Ishikawa (cell line): ENCODE measurements around the gene SMURF1.

ENCODE experiments used
- CEBPB ChIP-seq: IDR thresholded peaks from 2 replicates; pipeline ENCODE4 v1.6.1; 2012
- CREB1 ChIP-seq: IDR thresholded peaks from 2 replicates; pipeline ENCODE4 v1.6.1; 2012; ENCODE audit warnings: low read depth
- EGR1 ChIP-seq: IDR thresholded peaks from 2 replicates; pipeline ENCODE4 v1.6.1; 2012
- EP300 ChIP-seq: IDR thresholded peaks from 2 replicates; pipeline ENCODE4 v1.6.1; 2012; ENCODE audit warnings: borderline replicate concordance
- FOXM1 ChIP-seq: IDR thresholded peaks from 2 replicates; pipeline ENCODE4 v1.6.1; 2012; ENCODE audit warnings: low read depth, borderline replicate concordance
- NFIC ChIP-seq: IDR thresholded peaks from 2 replicates; pipeline ENCODE4 v1.6.1; 2012
- RAD21 ChIP-seq: IDR thresholded peaks from 2 replicates; pipeline ENCODE4 v1.6.1; 2012; ENCODE audit warnings: low read depth
- TAF1 ChIP-seq: IDR thresholded peaks from 2 replicates; pipeline ENCODE4 v1.6.1; 2012; ENCODE audit warnings: low read depth, mild to moderate bottlenecking
- TCF12 ChIP-seq: IDR thresholded peaks from 2 replicates; pipeline ENCODE4 v1.6.1; 2012; ENCODE audit warnings: low read depth
- TEAD4 ChIP-seq: IDR thresholded peaks from 2 replicates; pipeline ENCODE4 v1.6.1; 2012
- USF1 ChIP-seq: IDR thresholded peaks from 2 replicates; pipeline ENCODE4 v1.6.1; 2012
- YY1 ChIP-seq: IDR thresholded peaks from 2 replicates; pipeline ENCODE4 v1.6.1; 2012; ENCODE audit warnings: low read depth
- ZBTB7A ChIP-seq: IDR thresholded peaks from 2 replicates; pipeline ENCODE4 v1.6.1; 2012; ENCODE audit warnings: low read depth
- TF ChIP-seq, protein P1 (sequence below): IDR thresholded peaks from 2 replicates; pipeline ENCODE4 v1.6.1; 2012
- TF ChIP-seq, protein P2 (sequence below): IDR thresholded peaks from 2 replicates; pipeline ENCODE4 v1.6.1; 2012; ENCODE audit warnings: low read depth, mild to moderate bottlenecking

The SMURF1 gene

GRCh38 chr7:99126921-99127553 is 16.9 kb downstream of the SMURF1 start:
- TF ChIP-seq EP300, result no peak
- no peak for TF ChIP-seq USF1
- no peak for TF ChIP-seq YY1
- TF ChIP-seq TEAD4, result no peak
- TF ChIP-seq EGR1, result no peak
- no peak for TF ChIP-seq RAD21
- no peak for TF ChIP-seq TAF1
- TF ChIP-seq ZBTB7A, result no peak
- TF ChIP-seq NFIC, result no peak
- TF ChIP-seq TCF12, result no peak
- TF ChIP-seq CEBPB, result no peak
- no peak for TF ChIP-seq CREB1
- no peak for TF ChIP-seq FOXM1
- TF ChIP-seq, protein P1, sequence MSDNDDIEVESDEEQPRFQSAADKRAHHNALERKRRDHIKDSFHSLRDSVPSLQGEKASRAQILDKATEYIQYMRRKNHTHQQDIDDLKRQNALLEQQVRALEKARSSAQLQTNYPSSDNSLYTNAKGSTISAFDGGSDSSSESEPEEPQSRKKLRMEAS, result no peak
- TF ChIP-seq, protein P2, sequence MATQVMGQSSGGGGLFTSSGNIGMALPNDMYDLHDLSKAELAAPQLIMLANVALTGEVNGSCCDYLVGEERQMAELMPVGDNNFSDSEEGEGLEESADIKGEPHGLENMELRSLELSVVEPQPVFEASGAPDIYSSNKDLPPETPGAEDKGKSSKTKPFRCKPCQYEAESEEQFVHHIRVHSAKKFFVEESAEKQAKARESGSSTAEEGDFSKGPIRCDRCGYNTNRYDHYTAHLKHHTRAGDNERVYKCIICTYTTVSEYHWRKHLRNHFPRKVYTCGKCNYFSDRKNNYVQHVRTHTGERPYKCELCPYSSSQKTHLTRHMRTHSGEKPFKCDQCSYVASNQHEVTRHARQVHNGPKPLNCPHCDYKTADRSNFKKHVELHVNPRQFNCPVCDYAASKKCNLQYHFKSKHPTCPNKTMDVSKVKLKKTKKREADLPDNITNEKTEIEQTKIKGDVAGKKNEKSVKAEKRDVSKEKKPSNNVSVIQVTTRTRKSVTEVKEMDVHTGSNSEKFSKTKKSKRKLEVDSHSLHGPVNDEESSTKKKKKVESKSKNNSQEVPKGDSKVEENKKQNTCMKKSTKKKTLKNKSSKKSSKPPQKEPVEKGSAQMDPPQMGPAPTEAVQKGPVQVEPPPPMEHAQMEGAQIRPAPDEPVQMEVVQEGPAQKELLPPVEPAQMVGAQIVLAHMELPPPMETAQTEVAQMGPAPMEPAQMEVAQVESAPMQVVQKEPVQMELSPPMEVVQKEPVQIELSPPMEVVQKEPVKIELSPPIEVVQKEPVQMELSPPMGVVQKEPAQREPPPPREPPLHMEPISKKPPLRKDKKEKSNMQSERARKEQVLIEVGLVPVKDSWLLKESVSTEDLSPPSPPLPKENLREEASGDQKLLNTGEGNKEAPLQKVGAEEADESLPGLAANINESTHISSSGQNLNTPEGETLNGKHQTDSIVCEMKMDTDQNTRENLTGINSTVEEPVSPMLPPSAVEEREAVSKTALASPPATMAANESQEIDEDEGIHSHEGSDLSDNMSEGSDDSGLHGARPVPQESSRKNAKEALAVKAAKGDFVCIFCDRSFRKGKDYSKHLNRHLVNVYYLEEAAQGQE, result no peak

- TF ChIP-seq, protein P2, result no peak
- TF ChIP-seq YY1 (no peak), TCF12 (no peak), TAF1 (no peak), FOXM1 (no peak), EGR1 (no peak), RAD21 (no peak), TEAD4 (no peak), USF1 (no peak), CREB1 (no peak), EP300 (no peak), ZBTB7A (no peak), NFIC (no peak)
- TF ChIP-seq, protein P1, result no peak
Observed at GRCh38 chr7:99125505-99125865, 18.4 kb downstream of the SMURF1 start.

- TF ChIP-seq, protein P2, result no peak
- no peak for TF ChIP-seq ZBTB7A
- TF ChIP-seq EGR1, result no peak
- TF ChIP-seq RAD21, result no peak
- no peak for TF ChIP-seq EP300
- TF ChIP-seq FOXM1, result no peak
- TF ChIP-seq TEAD4, result no peak
- no peak for TF ChIP-seq TAF1
- TF ChIP-seq USF1, result no peak
- TF ChIP-seq CEBPB, result no peak
- TF ChIP-seq TCF12, result no peak
- TF ChIP-seq CREB1, result no peak
- TF ChIP-seq YY1, result no peak
- no peak for TF ChIP-seq NFIC
- TF ChIP-seq, protein P1, result no peak
Observed at GRCh38 chr7:99124751-99125504, 19.0 kb downstream of the SMURF1 start.
